ENCODE data around the gene NKD1.
A peak's percentile ranks its signal among the peaks of the same experiment; 100 is the strongest.

The NKD1 gene

GRCh38 chr16:50591800-50592771 lies 43.9 kb downstream of the NKD1 start:
- no peak overlapping the region for H3K27ac ChIP-seq

GRCh38 chr16:50592996-50593395 lies 44.8 kb downstream of the NKD1 start:
- H3K27me3 ChIP-seq (replicated peaks), result peaks cover 4% of the 10 kb centered on the region
- no peak for DNase-seq

More at GRCh38 chr16:50591800-50592771, 43.9 kb downstream of the NKD1 start:
- Histone ChIP-seq H3K27me3 (replicated peaks) (peaks cover 4% of the 10 kb centered on the region), H3K36me3 (replicated peaks) (no peaks in the 10 kb centered on the region), H3K4me3 (ENCODE audit: low read depth, low read length) (no peak overlapping the region)
- in situ Hi-C loops (cut with HindIII; ENCODE audit: low pct_ligation_motif_present, low sequenced_read_pairs), result no loop called here
- no peak for TF ChIP-seq CTCF (IDR thresholded peaks at IDR 0.05; ENCODE audit: low read depth, low read length, missing control alignments)
- no peak for DNase-seq

GRCh38 chr16:50593410-50594150 lies 45.4 kb downstream of the NKD1 start:
- in situ Hi-C loops (cut with HindIII; ENCODE audit: low pct_ligation_motif_present, low sequenced_read_pairs), result no loop called here
- TF ChIP-seq CTCF (IDR thresholded peaks at IDR 0.05; ENCODE audit: low read depth, low read length, missing control alignments), result peak; percentile 51
- H3K27me3 ChIP-seq (replicated peaks), result peaks cover 4% of the 10 kb centered on the region
- H3K36me3 ChIP-seq (replicated peaks), result no peaks in the 10 kb centered on the region
- H3K27ac ChIP-seq, result no peak overlapping the region
- DNase-seq, result no peak
- no peak overlapping the region for H3K4me3 ChIP-seq (ENCODE audit: low read depth, low read length)

More at GRCh38 chr16:50592996-50593395, 44.8 kb downstream of the NKD1 start:
- no peaks in the 10 kb centered on the region for H3K36me3 ChIP-seq (replicated peaks)
- H3K4me3 ChIP-seq (ENCODE audit: low read depth, low read length), result no peak overlapping the region
- in situ Hi-C loops (cut with HindIII; ENCODE audit: low pct_ligation_motif_present, low sequenced_read_pairs), result no loop called here
- TF ChIP-seq CTCF (IDR thresholded peaks at IDR 0.05; ENCODE audit: low read depth, low read length, missing control alignments), result no peak
- H3K27ac ChIP-seq, result no peak overlapping the region

GRCh38 chr16:50594308-50595260 lies 46.4 kb downstream of the NKD1 start:
- no peaks in the 10 kb centered on the region for H3K36me3 ChIP-seq (replicated peaks)
- H3K27me3 ChIP-seq (replicated peaks), result peaks cover 4% of the 10 kb centered on the region
- H3K27ac ChIP-seq, result no peak overlapping the region
- no peak for TF ChIP-seq CTCF (IDR thresholded peaks at IDR 0.05; ENCODE audit: low read depth, low read length, missing control alignments)
- DNase-seq, result no peak
- in situ Hi-C loops (cut with HindIII; ENCODE audit: low pct_ligation_motif_present, low sequenced_read_pairs), result no loop called here
- no peak overlapping the region for H3K4me3 ChIP-seq (ENCODE audit: low read depth, low read length)

- Histone ChIP-seq H3K36me3 (replicated peaks) (no peaks in the 10 kb centered on the region), H3K4me3 (ENCODE audit: low read depth, low read length) (no peak overlapping the region), H3K27me3 (replicated peaks) (peaks cover 4% of the 10 kb centered on the region), H3K27ac (no peak overlapping the region)
- in situ Hi-C loops (cut with HindIII; ENCODE audit: low pct_ligation_motif_present, low sequenced_read_pairs), result no loop called here
- DNase-seq, result no peak
- TF ChIP-seq CTCF (IDR thresholded peaks at IDR 0.05; ENCODE audit: low read depth, low read length, missing control alignments), result no peak
Observed at GRCh38 chr16:50595859-50596258, 47.7 kb downstream of the NKD1 start.
